Measurements from ENCODE around the gene DNAL4.

The DNAL4 gene

GRCh38 chr22:38748487-38749136 lies 45.3 kb downstream of the DNAL4 start:
- H2BK12ac ChIP-seq (ENCODE audit: low read length): no peak overlapping the region
- DNase-seq: no peak
- H3K23ac ChIP-seq (ENCODE audit: low read length): no peak overlapping the region
- H3K36me3 ChIP-seq (ENCODE audit: control insufficient read depth in 1 of 2, insufficient read depth in 2 of 2, low read length in 2 of 2): peaks cover 73 to 74% of the 10 kb centered on the region in 2 experiments
- H3K9ac ChIP-seq (ENCODE audit: low read length): no peak overlapping the region
- H2AK5ac ChIP-seq (ENCODE audit: low read length): no peak overlapping the region
- no peaks in the 10 kb centered on the region for H3K4me1 ChIP-seq (ENCODE audit: control insufficient read depth in 1 of 2, insufficient read depth in 2 of 2, low read length in 2 of 2)
- H3K9me3 ChIP-seq (ENCODE audit: insufficient read depth, low read depth, low read length): peaks cover 1% of the 10 kb centered on the region
- H2BK5ac ChIP-seq (ENCODE audit: low read depth, low read length, poor library complexity): no peak overlapping the region
- WGBS (ENCODE audit: extremely low coverage, insufficient coverage, insufficient read length): no CpG with 5 or more reads among the region's 14 CpGs
- no peak overlapping the region for H3K4me3 ChIP-seq (ENCODE audit: low read depth, low read length)
- no peak overlapping the region for H3K18ac ChIP-seq (ENCODE audit: low read length)
- H3K27ac ChIP-seq (ENCODE audit: low read depth, low read length): no peak overlapping the region
- no peaks in the 10 kb centered on the region for H3K79me1 ChIP-seq (ENCODE audit: low read length)
- no peak overlapping the region for H2BK120ac ChIP-seq (ENCODE audit: insufficient read depth, low read length, poor library complexity)
- H4K12ac ChIP-seq (ENCODE audit: low read depth, low read length): no peak overlapping the region
- no peaks in the 10 kb centered on the region for H3K79me2 ChIP-seq (ENCODE audit: control insufficient read depth, insufficient read depth, low read length, poor library complexity)
- H3K27me3 ChIP-seq (ENCODE audit: insufficient read depth, low read length): no peaks in the 10 kb centered on the region
- no peak overlapping the region for H4K91ac ChIP-seq (ENCODE audit: low read depth, low read length)
- no peak overlapping the region for H4K8ac ChIP-seq (ENCODE audit: low read depth, low read length)
- no peak overlapping the region for H2AFZ ChIP-seq (ENCODE audit: insufficient read depth, low read length, poor library complexity)
- H3K14ac ChIP-seq (ENCODE audit: low read length): no peak overlapping the region
- H3K4me2 ChIP-seq (ENCODE audit: low read length): no peak overlapping the region
- H3K4ac ChIP-seq (ENCODE audit: low read depth, low read length): no peak overlapping the region

DNA sequence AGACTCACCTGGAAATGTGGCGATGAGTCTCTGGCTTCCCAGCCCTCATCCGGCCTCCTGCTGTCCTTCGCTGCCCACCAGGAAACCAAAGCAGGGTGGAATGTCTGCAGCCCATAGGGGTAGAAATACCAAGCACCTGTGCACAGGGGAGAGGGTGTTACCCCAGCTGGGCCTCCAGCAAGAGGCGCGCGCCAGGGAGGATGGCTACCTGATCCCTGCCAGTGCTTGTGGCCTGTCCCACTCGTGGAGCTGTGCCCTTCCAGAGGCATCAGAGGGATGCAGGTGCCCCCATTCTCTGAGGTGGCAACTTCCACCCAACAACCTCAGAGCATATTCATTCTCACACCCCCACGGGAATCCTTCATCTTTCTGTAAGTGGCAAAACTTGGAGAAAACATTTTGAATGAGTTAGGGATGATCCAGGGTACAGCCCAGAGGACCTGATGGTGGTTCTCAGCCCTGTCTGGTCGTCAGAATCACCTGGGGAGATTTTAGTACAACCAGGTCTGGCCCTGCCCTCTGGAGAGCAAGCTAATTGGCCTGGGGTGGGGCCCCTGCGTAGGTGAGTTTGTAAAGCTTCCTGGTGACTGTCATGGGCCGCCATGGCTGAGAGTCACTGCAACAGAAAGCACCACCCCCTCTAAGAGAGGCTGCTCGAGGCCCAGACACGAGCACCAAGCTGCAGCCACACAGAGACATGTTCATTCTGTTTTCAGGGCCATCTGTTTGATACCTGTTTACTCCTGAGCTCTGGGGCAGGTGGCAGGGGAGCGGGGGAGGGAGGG lies 48.1 kb downstream of the DNAL4 start:
- Histone ChIP-seq H3K27ac (ENCODE audit: low read depth, low read length) (no peak overlapping the region), H4K91ac (ENCODE audit: low read depth, low read length) (no peak overlapping the region), H3K79me2 (ENCODE audit: control insufficient read depth, insufficient read depth, low read length, poor library complexity) (no peaks in the 10 kb centered on the region), H2BK5ac (ENCODE audit: low read depth, low read length, poor library complexity) (no peak overlapping the region), H3K23ac (ENCODE audit: low read length) (no peak overlapping the region), H3K14ac (ENCODE audit: low read length) (no peak overlapping the region), H3K36me3 (ENCODE audit: control insufficient read depth in 1 of 2, insufficient read depth in 2 of 2, low read length in 2 of 2) (peaks cover 71 to 75% of the 10 kb centered on the region in 2 experiments), H4K12ac (ENCODE audit: low read depth, low read length) (no peak overlapping the region), H3K4ac (ENCODE audit: low read depth, low read length) (no peak overlapping the region), H2AK5ac (ENCODE audit: low read length) (no peak overlapping the region), H3K9me3 (ENCODE audit: insufficient read depth, low read depth, low read length) (peaks cover 1% of the 10 kb centered on the region), H2BK120ac (ENCODE audit: insufficient read depth, low read length, poor library complexity) (no peak overlapping the region), H2BK12ac (ENCODE audit: low read length) (no peak overlapping the region), H3K9ac (ENCODE audit: low read length) (no peak overlapping the region), H3K4me2 (ENCODE audit: low read length) (no peak overlapping the region), H3K4me3 (ENCODE audit: low read depth, low read length) (no peak overlapping the region), H3K4me1 (ENCODE audit: control insufficient read depth in 1 of 2, insufficient read depth in 2 of 2, low read length in 2 of 2) (no peaks in the 10 kb centered on the region), H3K18ac (ENCODE audit: low read length) (no peak overlapping the region), H2AFZ (ENCODE audit: insufficient read depth, low read length, poor library complexity) (no peak overlapping the region), H3K79me1 (ENCODE audit: low read length) (no peaks in the 10 kb centered on the region), H3K27me3 (ENCODE audit: insufficient read depth, low read length) (no peaks in the 10 kb centered on the region), H4K8ac (ENCODE audit: low read depth, low read length) (no peak overlapping the region)
- no CpG with 5 or more reads among the region's 14 CpGs for WGBS (ENCODE audit: extremely low coverage, insufficient coverage, insufficient read length)
- no peak for DNase-seq

GRCh38 chr22:38744981-38745380 lies 49.0 kb downstream of the DNAL4 start:
- Histone ChIP-seq H3K27ac (ENCODE audit: low read depth, low read length) (no peak overlapping the region), H3K9ac (ENCODE audit: low read length) (no peak overlapping the region), H2BK120ac (ENCODE audit: insufficient read depth, low read length, poor library complexity) (no peak overlapping the region), H3K4me2 (ENCODE audit: low read length) (no peak overlapping the region), H3K4ac (ENCODE audit: low read depth, low read length) (no peak overlapping the region), H3K79me2 (ENCODE audit: control insufficient read depth, insufficient read depth, low read length, poor library complexity) (no peaks in the 10 kb centered on the region), H4K8ac (ENCODE audit: low read depth, low read length) (no peak overlapping the region), H2AK5ac (ENCODE audit: low read length) (no peak overlapping the region), H3K79me1 (ENCODE audit: low read length) (no peaks in the 10 kb centered on the region), H3K4me1 (ENCODE audit: control insufficient read depth in 1 of 2, insufficient read depth in 2 of 2, low read length in 2 of 2) (no peaks in the 10 kb centered on the region), H2BK5ac (ENCODE audit: low read depth, low read length, poor library complexity) (no peak overlapping the region), H3K23ac (ENCODE audit: low read length) (no peak overlapping the region), H4K12ac (ENCODE audit: low read depth, low read length) (no peak overlapping the region), H4K91ac (ENCODE audit: low read depth, low read length) (no peak overlapping the region), H3K36me3 (ENCODE audit: control insufficient read depth in 1 of 2, insufficient read depth in 2 of 2, low read length in 2 of 2) (peaks cover 71 to 75% of the 10 kb centered on the region in 2 experiments), H3K4me3 (ENCODE audit: low read depth, low read length) (no peak overlapping the region), H3K27me3 (ENCODE audit: insufficient read depth, low read length) (no peaks in the 10 kb centered on the region), H2AFZ (ENCODE audit: insufficient read depth, low read length, poor library complexity) (no peak overlapping the region), H3K14ac (ENCODE audit: low read length) (no peak overlapping the region), H3K18ac (ENCODE audit: low read length) (no peak overlapping the region), H3K9me3 (ENCODE audit: insufficient read depth, low read depth, low read length) (no peaks in the 10 kb centered on the region), H2BK12ac (ENCODE audit: low read length) (no peak overlapping the region)
- WGBS (ENCODE audit: extremely low coverage, insufficient coverage, insufficient read length): no CpG with 5 or more reads among the region's 6 CpGs
- DNase-seq: no peak

DNA sequence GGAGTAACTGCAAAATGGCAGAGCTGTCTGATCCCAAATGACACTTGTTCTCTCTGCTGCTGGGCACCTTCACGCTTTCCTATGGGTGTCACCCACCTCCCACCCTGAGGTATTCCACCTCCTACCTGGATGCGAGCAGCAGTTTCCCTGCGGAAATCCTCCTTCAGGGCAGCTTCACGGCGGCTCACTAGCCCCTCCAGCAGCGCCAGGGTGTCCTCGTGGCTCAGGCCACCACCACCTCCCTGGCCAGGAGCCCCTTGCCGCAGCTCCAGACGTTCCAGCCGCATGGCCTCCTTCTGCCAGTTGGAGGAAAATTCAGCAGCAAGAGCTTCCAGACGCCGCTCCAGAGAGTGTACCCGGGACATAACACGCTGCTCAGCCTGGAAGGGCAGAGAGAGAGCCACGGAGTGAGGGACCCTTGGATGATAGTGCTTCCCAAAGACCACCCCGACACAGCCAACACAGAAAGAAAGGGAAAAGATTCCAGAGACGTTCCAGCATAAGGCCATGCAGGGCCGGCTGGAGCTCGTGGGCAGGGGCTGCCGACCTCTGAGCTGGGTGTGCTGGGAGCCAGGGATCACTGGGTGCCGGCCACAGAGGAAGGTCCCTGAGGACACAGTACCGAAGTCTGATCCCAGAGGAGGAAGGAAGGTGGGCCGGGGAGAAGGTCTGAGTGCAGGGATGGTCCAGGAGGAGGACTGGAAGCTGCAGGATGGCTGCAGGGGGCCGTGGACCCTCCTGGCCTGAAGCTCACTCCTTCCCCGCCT lies 51.6 kb downstream of the DNAL4 start:
- Histone ChIP-seq H3K14ac (ENCODE audit: low read length) (no peak overlapping the region), H3K9me3 (ENCODE audit: insufficient read depth, low read depth, low read length) (no peaks in the 10 kb centered on the region), H3K4ac (ENCODE audit: low read depth, low read length) (no peak overlapping the region), H3K4me2 (ENCODE audit: low read length) (no peak overlapping the region), H3K18ac (ENCODE audit: low read length) (no peak overlapping the region), H3K79me1 (ENCODE audit: low read length) (no peaks in the 10 kb centered on the region), H3K27ac (ENCODE audit: low read depth, low read length) (no peak overlapping the region), H3K23ac (ENCODE audit: low read length) (no peak overlapping the region), H3K4me3 (ENCODE audit: low read depth, low read length) (no peak overlapping the region), H2BK12ac (ENCODE audit: low read length) (no peak overlapping the region), H3K4me1 (ENCODE audit: control insufficient read depth in 1 of 2, insufficient read depth in 2 of 2, low read length in 2 of 2) (no peaks in the 10 kb centered on the region), H3K9ac (ENCODE audit: low read length) (no peak overlapping the region), H2AK5ac (ENCODE audit: low read length) (no peak overlapping the region), H3K27me3 (ENCODE audit: insufficient read depth, low read length) (no peaks in the 10 kb centered on the region), H4K8ac (ENCODE audit: low read depth, low read length) (no peak overlapping the region), H4K12ac (ENCODE audit: low read depth, low read length) (no peak overlapping the region), H2AFZ (ENCODE audit: insufficient read depth, low read length, poor library complexity) (no peak overlapping the region), H3K36me3 (ENCODE audit: control insufficient read depth in 1 of 2, insufficient read depth in 2 of 2, low read length in 2 of 2) (peaks cover 77 to 80% of the 10 kb centered on the region in 2 experiments), H3K79me2 (ENCODE audit: control insufficient read depth, insufficient read depth, low read length, poor library complexity) (no peaks in the 10 kb centered on the region), H4K91ac (ENCODE audit: low read depth, low read length) (no peak overlapping the region), H2BK120ac (ENCODE audit: insufficient read depth, low read length, poor library complexity) (no peak overlapping the region), H2BK5ac (ENCODE audit: low read depth, low read length, poor library complexity) (no peak overlapping the region)
- WGBS (ENCODE audit: extremely low coverage, insufficient coverage, insufficient read length): no CpG with 5 or more reads among the region's 25 CpGs
- DNase-seq: no peak

Measured in trophoblast cell (in vitro differentiated cells and primary cell).